AG04450 (cell line): ENCODE measurements around the gene ATP10B. TPM values are rescaled to one million over a fixed set of nuclear protein-coding genes. Genes with fewer than 3 reads are reported as not detected.

Experiments
- CTCF ChIA-PET: fragments of 300-600, 350-600 bp; formaldehyde crosslinking; extraction: SDS; loops from one replicate; lab custom pipeline; 2022; ENCODE audit warnings: antibody characterized with exemption, inconsistent platforms; lab: Charles Lee
- POLR2A ChIA-PET: fragments of 350-600 bp; formaldehyde crosslinking; extraction: SDS; loops from one replicate; lab custom pipeline; 2021; ENCODE audit warnings: antibody characterized with exemption, inconsistent platforms; lab: Yijun Ruan, JAX
- DNase-seq: peaks from one replicate; pipeline ENCODE4 v3.0.0-alpha.2; 2011; ENCODE audit warnings: low read depth, low spot score
- H3K27ac ChIP-seq: one replicate; pipeline ENCODE4 v1.5.1; 2012; ENCODE audit warnings: low read depth, low read length, control low read depth
- H3K27me3 ChIP-seq: one replicate; pipeline ENCODE4 v1.6.0; 2012; ENCODE audit warnings: low read length; ENCODE audit not compliant: control insufficient read depth, insufficient read depth
- H3K4me3 ChIP-seq: 2 replicates; pipeline ENCODE4 v1.5.1; 2011; ENCODE audit warnings: mild to moderate bottlenecking, low read depth, low read length, control low read depth
- H3K9me3 ChIP-seq: 2 replicates; pipeline ENCODE4 v1.5.1; 2012; ENCODE audit warnings: low read length; ENCODE audit not compliant: control insufficient read depth, insufficient read depth
- polyA plus RNA-seq: library from polyadenylated mRNA; depleted of rRNA; stranded (reverse); fragments of >200 nt; gene quantifications from 2 replicates; pipeline ENCODE4 v1.2.3, GENCODE V29; 2011
- TF ChIP-seq, protein P1 (sequence below): IDR thresholded peaks from 2 replicates; pipeline ENCODE4 v1.5.1; 2011; ENCODE audit warnings: low read depth, low read length, control low read depth, inconsistent platforms

Gene ATP10B
- polyA plus RNA-seq, 1 experiment = not detected

DNA sequence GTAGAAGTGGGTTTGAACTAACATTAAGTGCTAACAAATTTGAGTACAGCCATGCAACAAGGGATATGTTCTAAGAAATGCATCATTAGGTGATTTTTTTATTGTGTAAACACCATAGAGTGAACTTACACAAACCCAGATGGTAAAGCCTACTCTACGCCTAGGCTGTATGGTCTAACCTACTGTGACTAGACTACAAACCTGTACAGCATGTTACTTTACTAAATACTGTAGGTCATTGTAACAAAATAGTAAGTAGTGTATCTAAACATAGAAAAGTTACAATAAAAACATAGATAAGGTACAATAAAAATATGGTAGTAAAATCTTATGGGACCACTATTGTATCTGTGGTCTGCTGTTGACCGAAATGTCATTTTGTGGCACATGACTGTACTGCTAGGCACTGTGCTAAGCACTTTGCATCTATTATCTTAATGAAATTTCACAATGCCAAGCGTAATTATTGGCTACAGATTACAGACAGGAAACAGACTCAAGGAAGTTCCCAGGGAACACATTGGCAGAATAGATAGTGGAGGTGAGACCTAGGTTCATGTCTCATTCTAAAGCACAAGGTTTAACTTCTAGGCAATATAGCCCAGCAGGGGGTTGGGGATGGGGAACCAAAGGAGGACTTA lies 62.7 kb downstream of the ATP10B start:
- H3K9me3 ChIP-seq = no peaks in the 10 kb centered on the region
- no peaks in the 10 kb centered on the region for H3K27me3 ChIP-seq
- POLR2A ChIA-PET = no interaction called here
- CTCF ChIA-PET = no interaction called here
- H3K4me3 ChIP-seq = no peak overlapping the region
- H3K27ac ChIP-seq = no peak overlapping the region
- no peak for DNase-seq
- TF ChIP-seq, protein P1, sequence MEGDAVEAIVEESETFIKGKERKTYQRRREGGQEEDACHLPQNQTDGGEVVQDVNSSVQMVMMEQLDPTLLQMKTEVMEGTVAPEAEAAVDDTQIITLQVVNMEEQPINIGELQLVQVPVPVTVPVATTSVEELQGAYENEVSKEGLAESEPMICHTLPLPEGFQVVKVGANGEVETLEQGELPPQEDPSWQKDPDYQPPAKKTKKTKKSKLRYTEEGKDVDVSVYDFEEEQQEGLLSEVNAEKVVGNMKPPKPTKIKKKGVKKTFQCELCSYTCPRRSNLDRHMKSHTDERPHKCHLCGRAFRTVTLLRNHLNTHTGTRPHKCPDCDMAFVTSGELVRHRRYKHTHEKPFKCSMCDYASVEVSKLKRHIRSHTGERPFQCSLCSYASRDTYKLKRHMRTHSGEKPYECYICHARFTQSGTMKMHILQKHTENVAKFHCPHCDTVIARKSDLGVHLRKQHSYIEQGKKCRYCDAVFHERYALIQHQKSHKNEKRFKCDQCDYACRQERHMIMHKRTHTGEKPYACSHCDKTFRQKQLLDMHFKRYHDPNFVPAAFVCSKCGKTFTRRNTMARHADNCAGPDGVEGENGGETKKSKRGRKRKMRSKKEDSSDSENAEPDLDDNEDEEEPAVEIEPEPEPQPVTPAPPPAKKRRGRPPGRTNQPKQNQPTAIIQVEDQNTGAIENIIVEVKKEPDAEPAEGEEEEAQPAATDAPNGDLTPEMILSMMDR = no peak

DNA sequence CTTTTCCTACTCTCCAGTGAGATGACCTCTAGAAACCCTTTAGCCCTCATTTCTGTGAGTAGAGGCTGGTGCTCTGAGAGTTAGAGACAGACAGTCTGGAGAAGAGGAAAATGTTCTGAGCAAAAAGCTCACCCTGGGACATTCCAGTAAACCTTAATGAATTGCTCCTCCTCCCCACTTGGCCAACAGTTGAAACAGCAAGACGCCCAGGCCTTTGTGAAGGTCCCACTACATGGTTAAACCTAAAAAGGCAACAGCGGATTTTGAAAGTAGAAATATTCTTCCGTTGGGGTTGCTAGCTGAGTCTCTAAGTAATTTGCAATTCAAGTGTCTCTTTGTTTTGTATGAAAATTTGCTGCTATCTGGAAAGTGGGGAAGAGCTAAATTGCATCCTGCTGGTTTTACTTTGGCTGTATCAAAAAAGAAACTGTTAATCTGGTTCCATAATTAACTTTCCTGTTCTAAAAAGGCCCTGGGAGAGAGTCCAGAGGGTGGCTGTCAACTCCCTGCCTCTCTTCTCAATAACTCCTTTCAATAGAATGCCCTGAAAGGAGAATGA lies 63.8 kb downstream of the ATP10B start:
- ChIA-PET CTCF (no interaction called here), POLR2A (no interaction called here)
- TF ChIP-seq, protein P1 = no peak
- H3K4me3 ChIP-seq = no peak overlapping the region
- no peaks in the 10 kb centered on the region for H3K27me3 ChIP-seq
- H3K27ac ChIP-seq = no peak overlapping the region
- DNase-seq = no peak
- H3K9me3 ChIP-seq = no peaks in the 10 kb centered on the region

DNA sequence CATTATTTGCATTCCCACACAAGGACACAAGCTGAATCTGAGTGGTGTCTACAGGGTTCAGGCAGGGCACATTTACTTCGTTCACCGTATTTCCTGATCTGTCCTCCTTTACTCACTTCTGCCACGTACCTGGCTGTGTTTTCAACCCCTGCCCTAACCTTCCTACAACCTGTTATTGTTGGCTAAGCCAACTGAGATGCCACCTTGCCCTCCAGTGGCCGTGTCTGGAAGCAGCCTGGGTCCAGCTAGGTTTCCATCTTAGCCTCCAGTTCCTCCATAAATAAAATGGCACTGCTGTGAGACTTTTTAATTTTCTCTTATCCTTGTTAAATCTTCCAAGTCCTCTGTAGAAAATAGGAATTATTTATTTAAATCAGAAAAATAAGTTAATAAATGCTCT lies 64.8 kb downstream of the ATP10B start:
- Histone ChIP-seq H3K27ac (no peak overlapping the region), H3K9me3 (no peaks in the 10 kb centered on the region), H3K27me3 (no peaks in the 10 kb centered on the region), H3K4me3 (no peak overlapping the region)
- DNase-seq = no peak
- POLR2A ChIA-PET = no interaction called here
- TF ChIP-seq, protein P1 = peak; percentile 25; the same call in 1 of the 2 replicates
- CTCF ChIA-PET = interaction anchor here (1.1 kb wide), 1 partner anchor 349 kb away, joined by 3 read pairs; no protein-coding TSS in a partner anchor

DNA sequence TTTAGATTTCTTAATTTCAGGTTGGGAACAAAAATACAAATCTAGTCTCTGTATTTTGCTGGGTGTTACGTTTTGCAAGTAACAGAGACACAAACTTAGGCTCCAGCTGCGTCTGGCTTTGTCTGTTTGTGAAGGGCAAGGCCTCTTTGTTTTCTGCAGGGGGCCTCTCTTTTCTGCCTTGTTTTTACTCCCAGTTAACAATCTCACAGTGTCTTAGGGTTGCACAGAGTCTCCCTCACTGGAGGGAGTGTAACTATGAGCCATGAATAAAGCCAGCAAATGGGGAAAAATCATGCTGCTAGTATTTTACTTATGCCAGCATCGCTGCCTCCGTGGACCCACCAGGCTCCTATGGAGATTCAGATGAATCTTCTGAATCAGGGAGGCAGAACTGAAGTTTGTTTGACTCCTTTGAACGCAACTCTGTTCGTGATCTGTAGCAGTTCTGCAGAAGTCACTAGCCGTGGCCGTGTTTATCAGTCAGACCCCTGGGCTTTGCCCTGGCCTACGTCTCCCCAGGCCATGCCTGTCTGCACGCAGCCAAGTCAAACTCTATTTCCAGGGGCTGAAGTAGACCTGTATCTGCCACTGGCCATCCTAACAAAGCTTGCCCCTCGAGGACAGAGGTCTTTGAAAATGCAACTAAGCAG lies 77.2 kb downstream of the ATP10B start:
- ChIA-PET POLR2A (no interaction called here), CTCF (no interaction called here)
- no peak for DNase-seq

More for the DNA sequence above, 77.2 kb downstream of the ATP10B start:
- no peak overlapping the region for H3K4me3 ChIP-seq
- H3K27ac ChIP-seq = no peak overlapping the region
- TF ChIP-seq, protein P1 = no peak
- no peaks in the 10 kb centered on the region for H3K9me3 ChIP-seq
- H3K27me3 ChIP-seq = no peaks in the 10 kb centered on the region
